Measurements from ENCODE around the gene GYPB.
"Not testable (repeated sequence)": the region's sequence is repeated elsewhere in the genome, so short reads cannot be mapped to it uniquely, and the experiment has no call there.

GYPB gene

DNA sequence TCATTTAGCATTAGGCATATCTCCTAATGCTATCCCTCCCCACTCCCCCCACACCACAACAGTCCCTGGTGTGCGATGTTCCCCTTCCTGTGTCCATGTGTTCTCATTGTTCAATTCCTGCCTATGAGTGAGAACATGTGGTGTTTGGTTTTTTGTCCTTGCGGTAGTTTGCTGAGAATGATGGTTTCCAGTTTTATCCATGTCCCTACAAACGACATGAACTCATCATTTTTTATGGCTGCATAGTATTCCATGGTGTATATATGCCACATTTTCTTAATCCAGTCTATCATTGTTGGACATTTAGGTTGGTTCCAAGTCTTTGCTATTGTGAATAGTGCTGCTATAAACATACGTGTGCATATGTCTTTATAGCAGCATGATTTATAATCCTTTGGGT is 7.5 kb upstream of the GYPB start:
- H3K36me3 ChIP-seq (ENCODE audit: control insufficient read depth in 2 of 2, insufficient read depth in 1 of 2, low read length in 2 of 2); H3K9me3 ChIP-seq (ENCODE audit: control insufficient read depth, insufficient read depth, low read depth, low read length); H3K4me1 ChIP-seq (ENCODE audit: control insufficient read depth, insufficient read depth, low read length); H3K27ac ChIP-seq (ENCODE audit: extremely low read depth, low read depth, low read length); CTCF ChIA-PET; POLR2A ChIA-PET; H3K4me3 ChIP-seq (ENCODE audit: low read depth, low read length): not testable (repeated sequence)
- peak; percentile 52; the same call in 1 of the 2 replicates for TF ChIP-seq ZNF146 (tag by site-specific recombination; IDR thresholded peaks at IDR 0.05)

DNA sequence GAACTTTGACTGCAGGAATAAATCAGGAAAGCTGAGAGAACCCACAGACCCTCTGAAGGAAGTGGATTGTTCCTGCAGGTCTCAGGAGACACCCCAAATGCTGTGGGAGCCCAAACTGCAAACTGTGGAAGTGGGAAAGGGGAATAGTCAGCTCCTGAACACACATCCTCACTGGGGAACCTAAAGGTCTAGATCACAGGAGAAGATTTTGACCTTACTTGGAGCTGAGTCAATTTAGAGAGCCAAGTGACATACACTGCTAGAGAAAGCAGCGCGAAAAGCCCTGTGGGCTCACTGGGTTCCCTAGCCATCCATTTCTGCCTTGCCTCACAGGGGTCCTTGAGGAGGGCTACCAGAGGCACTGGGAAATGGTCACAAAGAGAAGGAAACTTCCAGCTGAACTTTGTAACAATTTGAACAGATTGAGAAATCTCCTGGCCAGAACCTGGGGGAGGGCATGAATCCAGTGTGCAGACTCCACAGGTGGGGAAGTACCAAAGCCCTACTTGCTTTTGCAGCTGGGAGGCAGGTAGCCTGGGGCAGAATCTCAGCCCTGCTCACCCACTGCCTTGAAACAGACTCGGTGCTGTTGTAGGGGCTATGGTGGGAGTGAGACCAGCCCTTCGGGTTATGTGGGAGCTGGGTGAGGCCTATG is 5.3 kb upstream of the GYPB start:
- CTCF ChIA-PET; H3K4me3 ChIP-seq (ENCODE audit: low read depth, low read length); H3K9me3 ChIP-seq (ENCODE audit: control insufficient read depth, insufficient read depth, low read depth, low read length); H3K27ac ChIP-seq (ENCODE audit: extremely low read depth, low read depth, low read length); H3K4me1 ChIP-seq (ENCODE audit: control insufficient read depth, insufficient read depth, low read length); H3K36me3 ChIP-seq (ENCODE audit: control insufficient read depth in 2 of 2, insufficient read depth in 1 of 2, low read length in 2 of 2); POLR2A ChIA-PET: not testable (repeated sequence)

DNA sequence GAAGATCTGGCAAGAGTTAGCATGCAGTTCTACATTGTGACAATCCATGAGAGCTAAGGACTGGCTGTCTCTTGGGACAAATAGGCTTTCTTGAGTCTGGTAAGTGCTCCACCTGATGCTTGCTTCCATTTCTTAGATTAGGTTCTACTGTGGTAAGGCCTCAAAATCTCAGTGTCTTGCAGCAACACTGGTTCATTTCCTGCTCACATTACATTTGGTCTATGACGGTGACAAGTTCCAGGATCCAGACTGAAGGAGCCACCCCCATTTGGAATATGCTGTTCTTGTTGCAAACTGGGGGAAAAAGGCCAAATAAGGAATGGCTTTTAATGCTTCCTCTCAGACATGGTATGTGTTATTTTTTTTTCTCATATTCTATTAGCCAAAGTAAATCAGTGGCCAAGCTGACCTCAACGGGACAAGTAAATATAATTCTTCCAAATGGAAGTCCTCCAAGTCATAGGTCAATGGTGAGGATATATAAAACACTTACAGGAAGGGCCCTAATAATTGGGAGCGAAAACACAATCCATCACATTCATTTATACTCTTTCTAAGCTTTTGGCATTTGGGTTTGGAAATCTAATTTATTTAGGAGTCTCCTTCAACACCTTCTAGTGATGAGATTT is 3.7 kb upstream of the GYPB start:
- H3K4me3 ChIP-seq (ENCODE audit: low read depth, low read length); POLR2A ChIA-PET; CTCF ChIA-PET; H3K9me3 ChIP-seq (ENCODE audit: control insufficient read depth, insufficient read depth, low read depth, low read length); H3K36me3 ChIP-seq (ENCODE audit: control insufficient read depth in 2 of 2, insufficient read depth in 1 of 2, low read length in 2 of 2); H3K27ac ChIP-seq (ENCODE audit: extremely low read depth, low read depth, low read length); H3K4me1 ChIP-seq (ENCODE audit: control insufficient read depth, insufficient read depth, low read length): not testable (repeated sequence)

DNA sequence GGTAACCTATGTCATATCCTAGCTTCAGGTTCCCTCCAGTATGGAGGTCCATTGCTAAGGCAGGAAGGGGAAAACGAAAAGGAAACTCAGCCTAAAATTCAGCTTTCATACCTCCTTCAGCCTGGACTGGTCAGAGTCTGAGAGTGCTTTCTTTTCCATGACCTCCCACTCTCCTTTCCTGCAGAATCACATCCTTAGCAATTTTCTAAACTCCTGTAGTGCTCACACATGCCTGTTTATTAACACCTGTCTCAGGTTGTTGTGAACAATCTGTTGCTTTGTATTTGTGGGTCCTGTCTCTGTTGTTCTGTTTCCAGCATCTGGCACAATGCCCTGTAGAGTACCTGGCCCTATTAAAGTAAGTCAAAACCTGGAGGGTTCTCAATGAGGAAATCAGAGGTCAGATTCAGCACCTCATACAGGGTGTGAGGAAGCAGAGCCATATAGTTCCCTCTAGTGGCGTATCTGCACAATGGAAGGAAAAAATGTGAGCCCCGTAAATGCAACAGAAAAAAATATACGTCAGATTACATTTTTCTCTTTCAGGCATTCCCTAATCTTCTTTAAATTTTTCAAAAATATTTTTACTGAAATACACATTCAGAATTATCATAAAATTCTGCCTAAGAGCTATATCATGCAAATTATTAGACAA is 2.3 kb upstream of the GYPB start:
- H3K9me3 ChIP-seq (ENCODE audit: control insufficient read depth, insufficient read depth, low read depth, low read length); H3K27ac ChIP-seq (ENCODE audit: extremely low read depth, low read depth, low read length); POLR2A ChIA-PET; H3K4me1 ChIP-seq (ENCODE audit: control insufficient read depth, insufficient read depth, low read length); H3K4me3 ChIP-seq (ENCODE audit: low read depth, low read length); H3K36me3 ChIP-seq (ENCODE audit: control insufficient read depth in 2 of 2, insufficient read depth in 1 of 2, low read length in 2 of 2): not testable (repeated sequence)
- peak; percentile 34 for TF ChIP-seq ZNF654 (tag by site-specific recombination; IDR thresholded peaks at IDR 0.05; ENCODE audit: low read depth)
- CTCF ChIA-PET = interaction anchor here (0.6 kb wide), 2 partner anchors 1082 to 1250 kb away, joined by 3 read pairs; no protein-coding TSS in a partner anchor

DNA sequence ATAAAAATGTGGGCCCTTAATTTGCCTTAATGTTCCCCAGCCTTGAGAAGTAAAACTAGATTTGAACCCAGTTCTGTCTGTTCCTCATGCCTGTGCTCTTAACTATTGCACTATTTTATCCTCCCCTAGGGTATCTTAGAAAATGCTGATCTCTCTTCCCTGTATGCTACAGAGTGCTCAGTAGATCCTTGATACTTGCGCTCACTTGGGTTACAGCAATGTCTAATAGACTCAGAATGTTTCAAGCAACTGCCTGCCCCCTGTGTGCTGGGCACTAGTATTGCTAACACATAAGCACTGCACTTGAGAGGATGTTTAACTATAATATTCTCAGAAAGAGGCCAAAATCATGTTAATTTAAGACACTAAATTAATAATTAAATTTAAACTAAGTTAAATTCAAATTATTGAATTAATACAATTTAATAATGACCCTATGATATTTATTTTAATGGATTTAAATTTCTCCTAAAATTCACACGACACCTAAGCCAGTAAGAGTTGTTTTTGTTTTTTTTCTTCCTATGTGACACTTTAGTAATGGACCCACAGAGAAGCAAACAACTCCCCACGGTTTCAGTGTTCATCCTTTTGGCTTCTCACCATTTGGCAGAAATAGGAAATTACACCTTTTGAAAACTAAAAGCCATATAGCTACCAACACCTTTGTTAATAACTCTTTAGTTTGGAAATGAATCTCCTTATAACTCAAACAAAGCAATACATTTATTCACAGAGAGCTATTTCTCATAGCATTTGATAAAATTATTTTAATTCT is 768 bp downstream of the GYPB start:
- POLR2A ChIA-PET; H3K36me3 ChIP-seq (ENCODE audit: control insufficient read depth in 2 of 2, insufficient read depth in 1 of 2, low read length in 2 of 2); H3K4me1 ChIP-seq (ENCODE audit: control insufficient read depth, insufficient read depth, low read length); CTCF ChIA-PET; H3K4me3 ChIP-seq (ENCODE audit: low read depth, low read length); H3K9me3 ChIP-seq (ENCODE audit: control insufficient read depth, insufficient read depth, low read depth, low read length); H3K27ac ChIP-seq (ENCODE audit: extremely low read depth, low read depth, low read length): not testable (repeated sequence)

DNA sequence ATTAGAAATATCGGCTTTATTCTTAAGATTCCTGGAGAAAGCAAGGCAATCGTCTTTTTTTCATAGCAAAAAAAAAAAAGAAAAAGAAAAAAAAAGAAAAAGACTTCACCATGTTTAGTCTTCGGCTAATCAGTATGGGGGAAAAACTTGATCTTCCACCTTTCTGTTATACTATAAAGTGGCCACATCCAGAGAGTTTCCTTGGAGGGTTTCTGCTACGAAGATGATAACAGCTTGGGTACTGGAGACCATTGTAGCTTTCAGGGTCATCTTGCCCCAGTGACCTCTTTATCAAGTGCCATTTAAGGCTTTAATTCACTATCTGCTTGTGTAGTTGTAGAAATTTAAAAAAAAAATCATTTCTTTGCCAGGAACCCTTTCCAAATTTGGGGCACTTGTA is 1.9 kb downstream of the GYPB start:
- H3K9me3 ChIP-seq (ENCODE audit: control insufficient read depth, insufficient read depth, low read depth, low read length); H3K36me3 ChIP-seq (ENCODE audit: control insufficient read depth in 2 of 2, insufficient read depth in 1 of 2, low read length in 2 of 2); H3K4me1 ChIP-seq (ENCODE audit: control insufficient read depth, insufficient read depth, low read length); POLR2A ChIA-PET; CTCF ChIA-PET; H3K27ac ChIP-seq (ENCODE audit: extremely low read depth, low read depth, low read length); H3K4me3 ChIP-seq (ENCODE audit: low read depth, low read length): not testable (repeated sequence)

DNA sequence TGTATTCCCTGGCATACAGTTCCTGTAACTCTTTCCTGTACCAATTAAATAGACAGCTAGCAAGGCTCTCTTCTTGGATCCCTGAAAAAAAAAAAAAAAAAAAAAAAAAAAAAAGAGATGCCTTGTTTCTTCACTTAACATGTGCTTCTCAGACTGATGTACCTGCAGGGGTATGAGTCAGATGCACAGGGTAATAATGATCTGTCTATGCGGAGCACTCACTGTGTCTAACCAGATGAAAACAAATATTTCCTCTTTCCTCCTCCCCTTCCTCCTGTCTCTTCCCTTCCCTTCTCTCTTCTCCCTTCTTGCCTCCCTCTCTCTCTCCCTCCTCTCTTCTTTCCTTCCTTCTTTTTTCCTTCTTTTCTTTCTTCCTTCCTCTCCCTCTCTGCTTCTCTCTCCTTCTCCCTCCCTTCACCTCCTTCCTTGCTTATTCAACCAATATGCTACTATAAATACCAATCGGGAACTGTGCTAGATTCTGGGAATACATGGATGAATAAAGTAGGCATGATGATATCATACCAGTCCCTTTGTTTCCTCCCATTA is 3.0 kb downstream of the GYPB start:
- H3K9me3 ChIP-seq (ENCODE audit: control insufficient read depth, insufficient read depth, low read depth, low read length); H3K4me3 ChIP-seq (ENCODE audit: low read depth, low read length); H3K36me3 ChIP-seq (ENCODE audit: control insufficient read depth in 2 of 2, insufficient read depth in 1 of 2, low read length in 2 of 2); H3K4me1 ChIP-seq (ENCODE audit: control insufficient read depth, insufficient read depth, low read length); CTCF ChIA-PET; H3K27ac ChIP-seq (ENCODE audit: extremely low read depth, low read depth, low read length): not testable (repeated sequence)
- POLR2A ChIA-PET = interaction anchor here (0.6 to 0.7 kb wide), 2 partner anchors 506 to 595 kb away, joined by 3 to 5 read pairs; no protein-coding TSS in a partner anchor
